Kidney epithelial cell (primary cell): ENCODE measurements around the gene PSMD6. TPM values are rescaled to one million over a fixed set of nuclear protein-coding genes. Genes with fewer than 3 reads are reported as not detected.

ENCODE experiments used
- DNase-seq: peaks from one replicate; pipeline ENCODE4 v3.0.0-alpha.2; 2010; ENCODE audit warnings: low read depth
- H3K27me3 ChIP-seq: 2 replicates; pipeline ENCODE4 v1.6.0; 2011; ENCODE audit warnings: low read length; ENCODE audit not compliant: control insufficient read depth, insufficient read depth
- H3K36me3 ChIP-seq: 2 replicates; pipeline ENCODE4 v1.5.1; 2011; ENCODE audit warnings: low read length; ENCODE audit not compliant: control insufficient read depth, insufficient read depth
- H3K4me3 ChIP-seq: 2 replicates; pipeline ENCODE4 v1.5.1; 2011; ENCODE audit warnings: low read depth, mild to moderate bottlenecking, control low read depth, low read length
- total RNA-seq: library from RNA; depleted of rRNA; stranded (reverse); fragments of >200 nt; gene quantifications from 2 replicates; pipeline ENCODE4 v1.2.3, GENCODE V29; 2015
- TF ChIP-seq, protein P1 (sequence below): IDR thresholded peaks from 2 replicates; pipeline ENCODE4 v1.5.1; 2011; ENCODE audit warnings: mild to moderate bottlenecking, moderate library complexity, low read length, control low read depth, inconsistent platforms; ENCODE audit not compliant: insufficient read depth, poor library complexity, severe bottlenecking

PSMD6 gene
- total RNA-seq, 1 donor from 2014 or later: 97.4 TPM

DNA sequence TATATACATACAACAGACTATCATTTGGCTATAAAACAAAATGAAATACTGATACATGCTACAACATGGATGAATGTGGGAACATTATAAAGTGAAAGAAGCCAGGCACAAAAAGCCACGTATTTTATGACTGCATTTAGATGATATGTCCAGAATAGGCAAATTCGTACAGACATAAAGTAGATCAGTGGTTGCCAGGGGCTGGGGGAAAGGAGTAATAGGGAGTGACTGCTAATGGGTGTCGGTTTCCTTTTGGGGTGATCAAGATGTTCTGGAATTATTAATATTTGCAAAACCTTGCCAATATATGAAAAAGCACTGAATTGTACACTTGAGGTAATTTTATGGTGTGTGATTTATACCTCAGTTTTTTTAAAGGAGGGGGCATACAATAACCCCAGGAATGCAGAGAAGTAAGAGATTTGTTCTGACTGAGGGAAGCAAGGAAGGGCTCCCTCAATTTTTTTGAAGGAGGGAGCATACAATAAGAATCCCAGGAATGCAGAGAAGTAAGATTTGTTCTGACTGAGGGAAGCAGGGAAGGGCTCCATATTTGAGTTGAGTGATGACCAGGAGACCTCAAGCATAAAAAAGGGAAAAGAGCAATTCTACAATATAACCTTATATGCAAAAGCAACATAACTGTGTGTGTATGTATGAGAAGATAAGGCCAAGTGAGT is 6.2 kb downstream of the PSMD6 start:
- no peak overlapping the region for H3K4me3 ChIP-seq
- TF ChIP-seq, protein P1, sequence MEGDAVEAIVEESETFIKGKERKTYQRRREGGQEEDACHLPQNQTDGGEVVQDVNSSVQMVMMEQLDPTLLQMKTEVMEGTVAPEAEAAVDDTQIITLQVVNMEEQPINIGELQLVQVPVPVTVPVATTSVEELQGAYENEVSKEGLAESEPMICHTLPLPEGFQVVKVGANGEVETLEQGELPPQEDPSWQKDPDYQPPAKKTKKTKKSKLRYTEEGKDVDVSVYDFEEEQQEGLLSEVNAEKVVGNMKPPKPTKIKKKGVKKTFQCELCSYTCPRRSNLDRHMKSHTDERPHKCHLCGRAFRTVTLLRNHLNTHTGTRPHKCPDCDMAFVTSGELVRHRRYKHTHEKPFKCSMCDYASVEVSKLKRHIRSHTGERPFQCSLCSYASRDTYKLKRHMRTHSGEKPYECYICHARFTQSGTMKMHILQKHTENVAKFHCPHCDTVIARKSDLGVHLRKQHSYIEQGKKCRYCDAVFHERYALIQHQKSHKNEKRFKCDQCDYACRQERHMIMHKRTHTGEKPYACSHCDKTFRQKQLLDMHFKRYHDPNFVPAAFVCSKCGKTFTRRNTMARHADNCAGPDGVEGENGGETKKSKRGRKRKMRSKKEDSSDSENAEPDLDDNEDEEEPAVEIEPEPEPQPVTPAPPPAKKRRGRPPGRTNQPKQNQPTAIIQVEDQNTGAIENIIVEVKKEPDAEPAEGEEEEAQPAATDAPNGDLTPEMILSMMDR: no peak
- peaks cover 3% of the 10 kb centered on the region for H3K36me3 ChIP-seq
- no peaks in the 10 kb centered on the region for H3K27me3 ChIP-seq
- no peak for DNase-seq

DNA sequence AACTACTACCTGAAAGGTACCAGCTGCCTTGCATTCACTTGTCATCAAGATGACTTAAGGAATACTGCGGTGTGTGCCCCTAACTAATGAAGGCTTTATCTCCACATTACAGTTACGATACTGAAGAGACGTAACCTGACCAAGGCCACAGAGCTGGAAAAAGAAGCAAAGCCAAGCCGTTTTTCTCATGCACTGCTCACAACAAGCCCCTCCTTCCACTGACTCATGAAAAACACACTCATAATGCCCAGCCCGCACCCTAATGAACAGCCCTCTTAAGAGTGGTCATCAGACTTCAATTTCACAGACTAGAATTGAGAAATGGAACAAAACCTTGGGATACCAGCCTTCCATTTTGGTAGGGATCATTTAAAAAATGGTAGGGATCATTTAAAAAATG is 11.6 kb downstream of the PSMD6 start:
- peaks cover 1% of the 10 kb centered on the region for H3K36me3 ChIP-seq
- DNase-seq: peak; percentile 37

DNA sequence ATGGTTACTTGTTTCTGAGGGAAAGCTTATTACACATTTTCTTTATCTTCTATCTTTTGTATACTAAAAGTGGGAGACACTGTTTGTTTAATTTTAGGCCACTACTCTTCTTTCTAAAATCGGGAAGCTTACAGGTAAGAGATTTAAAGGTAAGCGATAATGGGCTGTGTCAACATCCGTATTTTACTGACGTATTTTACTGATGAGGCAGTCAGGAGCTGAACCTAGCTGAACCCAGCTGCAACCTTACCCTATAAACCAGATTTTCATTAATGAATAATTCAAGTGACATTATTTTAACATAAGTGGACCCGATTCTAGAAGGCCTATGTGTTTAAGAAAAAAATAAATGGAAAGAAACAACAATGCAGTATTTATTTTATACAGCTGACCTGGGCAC is 13.1 kb downstream of the PSMD6 start:
- peaks cover 4% of the 10 kb centered on the region for H3K36me3 ChIP-seq

More for the DNA sequence above, 11.6 kb downstream of the PSMD6 start:
- TF ChIP-seq, protein P1: no peak
- Histone ChIP-seq H3K4me3 (no peak overlapping the region), H3K27me3 (no peaks in the 10 kb centered on the region)

GRCh38 chr3:64009528-64009927 is 13.8 kb downstream of the PSMD6 start:
- H3K36me3 ChIP-seq: peaks cover 4% of the 10 kb centered on the region

More for the DNA sequence above, 13.1 kb downstream of the PSMD6 start:
- DNase-seq: no peak
- Histone ChIP-seq H3K27me3 (no peaks in the 10 kb centered on the region), H3K4me3 (no peak overlapping the region)
- TF ChIP-seq, protein P1: no peak

DNA sequence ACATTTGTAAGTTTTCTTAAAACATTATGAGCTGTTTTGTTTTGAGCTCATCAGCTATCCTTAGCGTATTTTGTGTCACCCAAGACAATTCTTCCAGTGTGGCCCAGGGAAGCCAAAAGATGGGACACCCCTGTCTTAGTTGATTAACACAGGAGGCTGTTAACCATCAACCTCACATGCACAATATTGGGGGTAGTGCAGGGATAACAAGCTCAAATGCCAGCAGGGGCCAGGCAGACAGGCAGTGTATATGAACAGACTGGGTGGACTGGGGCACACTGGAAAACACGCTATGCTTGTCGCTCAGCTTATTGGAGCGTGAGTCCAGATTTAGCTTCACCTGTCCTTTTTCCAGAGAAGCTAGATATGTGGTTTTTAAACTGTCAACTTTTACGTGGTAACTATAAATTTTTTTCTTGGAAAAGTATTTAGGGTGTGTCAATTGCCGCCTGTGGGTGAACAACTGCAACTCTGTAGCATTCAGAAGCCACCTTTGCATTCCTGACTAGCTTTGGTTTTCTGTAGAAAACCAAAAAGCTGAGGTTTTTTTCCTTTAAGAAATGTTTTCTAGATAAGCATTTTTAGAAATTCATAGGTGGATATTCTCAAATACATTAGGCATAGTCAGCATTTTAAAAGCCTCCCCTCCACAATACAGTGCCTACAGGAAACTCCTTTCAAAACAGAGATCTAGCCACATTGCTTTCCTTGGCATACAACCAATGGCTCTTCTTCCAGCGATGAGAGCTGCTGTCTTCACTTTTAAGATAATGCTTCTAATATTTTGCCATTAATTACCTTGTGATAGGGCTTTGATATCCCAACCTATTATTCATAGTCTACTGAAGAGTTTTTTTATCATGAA is 14.6 kb downstream of the PSMD6 start:
- no peak for DNase-seq
- TF ChIP-seq, protein P1: no peak
- peaks cover 4% of the 10 kb centered on the region for H3K36me3 ChIP-seq
- no peaks in the 10 kb centered on the region for H3K27me3 ChIP-seq
- H3K4me3 ChIP-seq: no peak overlapping the region

More at GRCh38 chr3:64009528-64009927, 13.8 kb downstream of the PSMD6 start:
- DNase-seq: no peak
- TF ChIP-seq, protein P1: no peak
- H3K27me3 ChIP-seq: no peaks in the 10 kb centered on the region
- no peak overlapping the region for H3K4me3 ChIP-seq
